ENCODE data around the gene GSDMA. TPM values are rescaled to one million over a fixed set of nuclear protein-coding genes. Genes with fewer than 3 reads are reported as not detected.
A peak's percentile ranks its signal among the peaks of the same experiment; 100 is the strongest.

Gene GSDMA
- total RNA-seq, 2 experiments from 2014 or later = 0.14 TPM; not detected in 1

DNA sequence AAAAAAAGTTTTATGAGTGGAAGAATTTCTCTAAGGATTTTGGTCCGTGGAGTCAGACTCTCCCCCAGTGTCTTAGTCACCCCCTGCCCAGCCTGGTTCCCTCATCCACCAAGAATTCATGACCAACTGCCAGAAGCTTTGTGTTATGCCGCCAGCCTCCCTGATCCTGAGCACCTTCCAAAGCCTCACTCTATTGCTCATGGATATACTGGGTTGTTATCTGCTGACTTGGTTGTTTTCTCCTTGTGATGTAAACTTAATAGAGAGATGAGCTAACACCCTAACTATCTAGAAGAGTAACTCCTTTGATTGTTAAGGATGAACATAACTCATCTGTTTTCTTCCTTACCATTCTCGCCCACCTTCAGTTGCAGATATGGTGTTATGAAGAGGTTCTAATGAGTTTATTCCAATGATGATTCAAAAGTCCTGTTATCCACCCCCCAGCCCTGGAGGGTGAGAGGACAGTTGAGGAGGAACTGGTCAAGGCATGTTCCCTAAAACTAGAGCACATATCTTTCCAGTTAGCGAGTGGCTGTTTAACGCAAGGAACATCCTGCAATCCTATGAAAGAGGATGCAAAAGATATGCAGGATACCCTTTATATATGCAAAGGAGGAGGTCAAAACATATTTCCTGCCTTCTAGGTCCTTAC, 16.3 kb downstream of the GSDMA start:
- DNase-seq (no peak), ATAC-seq (ENCODE audit: poor library complexity) (no peak)
- TF ChIP-seq, protein P1, sequence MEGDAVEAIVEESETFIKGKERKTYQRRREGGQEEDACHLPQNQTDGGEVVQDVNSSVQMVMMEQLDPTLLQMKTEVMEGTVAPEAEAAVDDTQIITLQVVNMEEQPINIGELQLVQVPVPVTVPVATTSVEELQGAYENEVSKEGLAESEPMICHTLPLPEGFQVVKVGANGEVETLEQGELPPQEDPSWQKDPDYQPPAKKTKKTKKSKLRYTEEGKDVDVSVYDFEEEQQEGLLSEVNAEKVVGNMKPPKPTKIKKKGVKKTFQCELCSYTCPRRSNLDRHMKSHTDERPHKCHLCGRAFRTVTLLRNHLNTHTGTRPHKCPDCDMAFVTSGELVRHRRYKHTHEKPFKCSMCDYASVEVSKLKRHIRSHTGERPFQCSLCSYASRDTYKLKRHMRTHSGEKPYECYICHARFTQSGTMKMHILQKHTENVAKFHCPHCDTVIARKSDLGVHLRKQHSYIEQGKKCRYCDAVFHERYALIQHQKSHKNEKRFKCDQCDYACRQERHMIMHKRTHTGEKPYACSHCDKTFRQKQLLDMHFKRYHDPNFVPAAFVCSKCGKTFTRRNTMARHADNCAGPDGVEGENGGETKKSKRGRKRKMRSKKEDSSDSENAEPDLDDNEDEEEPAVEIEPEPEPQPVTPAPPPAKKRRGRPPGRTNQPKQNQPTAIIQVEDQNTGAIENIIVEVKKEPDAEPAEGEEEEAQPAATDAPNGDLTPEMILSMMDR (IDR thresholded peaks at IDR 0.05) = no peak
- peaks cover 31% of the 10 kb centered on the region for H3K36me3 Mint-ChIP-seq (ENCODE audit: low read depth)
- ChIA-PET CTCF (interaction anchor here (0.5 to 4.9 kb wide), 6 partner anchors 21 to 790 kb away, joined by 3 to 55 read pairs (median 4); no protein-coding TSS in a partner anchor), POLR2A (interaction anchor here (1.5 to 2.0 kb wide), 5 partner anchors 20 to 160 kb away, joined by 6 to 34 read pairs (median 9); partner anchors contain the start of genes LRRC3C, NR1D1 and ORMDL3)
- H3K4me3 Mint-ChIP-seq = peak overlapping the region; percentile 7
- H3K4me1 Mint-ChIP-seq (ENCODE audit: low read depth) = peaks cover 36% of the 10 kb centered on the region
- no peak overlapping the region for H3K4me3 ChIP-seq (ENCODE audit: low read length)
- H3K27me3 Mint-ChIP-seq = peaks cover 2% of the 10 kb centered on the region
- intact Hi-C loops (cut with DNase I, micrococcal nuclease) = loop anchor here in 1 of 2 experiments (5.0 kb wide), 1 partner anchor 357 kb away; no protein-coding TSS in a partner anchor
- H3K4me1 ChIP-seq (ENCODE audit: insufficient read depth, low read length) = peaks cover 25% of the 10 kb centered on the region
- H3K9me3 ChIP-seq (ENCODE audit: control insufficient read depth in 1 of 2, insufficient read depth in 1 of 2, low read length in 2 of 2) = no peaks in the 10 kb centered on the region
- H3K27me3 ChIP-seq (ENCODE audit: control insufficient read depth in 1 of 2, insufficient read depth in 2 of 2, low read length in 2 of 2) = peaks cover 0 to 2% of the 10 kb centered on the region in 2 experiments
- peaks cover 4% of the 10 kb centered on the region for H3K36me3 ChIP-seq (ENCODE audit: insufficient read depth, low read length)
- no peak overlapping the region for H3K27ac ChIP-seq (ENCODE audit: low read depth in 1 of 2, low read length in 2 of 2)
- no peaks in the 10 kb centered on the region for H3K9me3 Mint-ChIP-seq
- H3K27ac Mint-ChIP-seq = no peak overlapping the region

DNA sequence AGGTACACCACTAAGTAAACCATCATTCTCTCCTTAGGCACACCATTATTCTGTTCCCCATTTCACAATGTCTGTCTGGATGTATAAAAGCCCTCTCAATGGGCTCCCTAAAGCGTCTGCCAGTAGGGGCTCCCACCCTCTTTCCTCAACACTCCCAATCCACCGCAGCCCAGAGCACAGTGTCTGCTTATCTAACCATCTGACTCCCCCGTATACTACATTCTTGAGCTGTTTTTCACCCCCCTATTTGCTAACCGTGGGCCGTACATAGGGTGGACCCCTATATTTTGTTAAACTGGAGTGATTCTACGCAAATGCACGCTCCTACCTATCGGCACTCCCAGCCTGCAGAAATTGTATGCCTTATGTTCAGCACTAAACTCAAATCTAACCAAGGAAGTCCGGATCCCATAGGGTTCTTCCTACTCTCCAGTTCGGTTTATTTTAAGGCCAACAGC, 17.1 kb downstream of the GSDMA start:
- Mint-ChIP-seq H3K9me3 (no peaks in the 10 kb centered on the region), H3K27ac (peak overlapping the region; percentile 95), H3K27me3 (no peaks in the 10 kb centered on the region), H3K4me1 (ENCODE audit: low read depth) (peaks cover 36% of the 10 kb centered on the region), H3K4me3 (peak overlapping the region; percentile 89), H3K36me3 (ENCODE audit: low read depth) (peaks cover 39% of the 10 kb centered on the region)
- intact Hi-C loops (cut with DNase I, micrococcal nuclease) = loop anchor here (1.0 to 10.0 kb wide), 13 partner anchors 16 to 435 kb away; partner anchors contain the start of genes LRRC3C (in 2 of the 2), ORMDL3 (in 2 of the 2) and STARD3 (in 1 of the 2)
- DNase-seq (peak in 5 of 14 experiments; percentile 4 to 62 (median 7)), ATAC-seq (ENCODE audit: poor library complexity) (peak; percentile 12)
- H3K4me1 ChIP-seq (ENCODE audit: insufficient read depth, low read length) = peaks cover 25% of the 10 kb centered on the region
- CTCF ChIA-PET = interaction anchor here (0.5 to 4.9 kb wide), 13 partner anchors 11 to 358 kb away, joined by 3 to 55 read pairs (median 6); partner anchors contain the start of genes GSDMA, MIEN1 and WIPF2
- TF ChIP-seq, protein P1 (IDR thresholded peaks at IDR 0.05) = no peak
- H3K27ac ChIP-seq (ENCODE audit: low read depth in 1 of 2, low read length in 2 of 2) = peak overlapping the region; percentile 67 to 69
- H3K4me3 ChIP-seq (ENCODE audit: low read length) = peak overlapping the region; percentile 96
- H3K9me3 ChIP-seq (ENCODE audit: control insufficient read depth in 1 of 2, insufficient read depth in 1 of 2, low read length in 2 of 2) = no peaks in the 10 kb centered on the region
- H3K36me3 ChIP-seq (ENCODE audit: insufficient read depth, low read length) = peaks cover 12% of the 10 kb centered on the region
- POLR2A ChIA-PET = interaction anchor here (0.6 to 3.1 kb wide), 45 partner anchors 11 to 1181 kb away, joined by 3 to 46 read pairs (median 5); partner anchors contain the start of genes CASC3, CDK12, GSDMA and IKZF3
- no peaks in the 10 kb centered on the region for H3K27me3 ChIP-seq (ENCODE audit: control insufficient read depth in 1 of 2, insufficient read depth in 2 of 2, low read length in 2 of 2)

DNA sequence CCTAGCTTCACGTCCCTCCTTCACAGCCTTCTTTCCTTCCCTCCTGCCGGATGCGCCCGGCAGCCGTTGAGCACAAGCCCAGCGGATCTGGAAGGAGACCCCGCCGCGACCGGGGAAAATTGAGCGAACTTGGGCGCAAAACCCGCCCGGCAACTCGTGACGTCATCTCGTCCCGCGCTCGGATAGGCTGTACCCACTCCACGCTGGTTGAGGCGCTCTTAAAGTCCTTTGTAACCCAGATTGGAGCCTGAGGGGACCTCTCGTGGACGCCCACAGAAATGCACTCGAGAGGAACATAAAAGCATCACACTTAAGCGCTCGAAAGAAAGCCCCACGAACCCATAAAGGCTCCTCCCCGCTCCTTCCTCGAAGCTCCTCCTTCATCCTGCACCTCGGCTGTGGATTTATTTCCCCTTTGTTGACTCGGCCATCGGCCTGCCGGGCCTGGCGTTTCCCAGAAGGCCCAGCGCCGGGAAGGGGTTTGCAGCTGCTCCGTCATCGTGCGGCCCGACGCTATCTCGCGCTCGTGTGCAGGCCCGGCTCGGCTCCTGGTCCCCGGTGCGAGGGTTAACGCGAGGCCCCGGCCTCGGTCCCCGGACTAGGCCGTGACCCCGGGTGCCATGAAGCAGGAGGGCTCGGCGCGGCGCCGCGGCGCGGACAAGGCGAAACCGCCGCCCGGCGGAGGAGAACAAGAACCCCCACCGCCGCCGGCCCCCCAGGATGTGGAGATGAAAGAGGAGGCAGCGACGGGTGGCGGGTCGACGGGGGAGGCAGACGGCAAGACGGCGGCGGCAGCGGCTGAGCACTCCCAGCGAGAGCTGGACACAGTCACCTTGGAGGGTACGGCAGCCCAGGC, 17.8 kb downstream of the GSDMA start, which contains the start of gene PSMD3:
PSMD3 (plus strand) TSS at position 457 of the 856 bp plus-strand sequence; CDS start at position 621, 164 bp downstream.
- peak within 1 kb of the TSS; percentile 96 for H3K4me3 ChIP-seq (ENCODE audit: low read length)
- no peaks in the 10 kb centered on the region for H3K9me3 ChIP-seq (ENCODE audit: control insufficient read depth in 1 of 2, insufficient read depth in 1 of 2, low read length in 2 of 2)
- Mint-ChIP-seq H3K27me3 (no peaks in the 10 kb centered on the region), H3K4me3 (peak within 1 kb of the TSS; percentile 89), H3K27ac (peak within 1 kb of the TSS; percentile 95), H3K9me3 (no peaks in the 10 kb centered on the region), H3K36me3 (ENCODE audit: low read depth) (peaks cover 46% of the 10 kb centered on the region), H3K4me1 (ENCODE audit: low read depth) (peaks cover 39% of the 10 kb centered on the region)
- ChIA-PET POLR2A (interaction anchor here (0.6 to 3.1 kb wide), 47 partner anchors 10 to 1182 kb away, joined by 3 to 46 read pairs (median 5); partner anchors contain the start of genes CASC3, CDK12, GSDMA and IKZF3), CTCF (interaction anchor here (0.6 to 4.9 kb wide), 20 partner anchors 11 to 828 kb away, joined by 3 to 55 read pairs (median 4); partner anchors contain the start of genes GSDMA, IKZF3, MIEN1 and WIPF2)
- ATAC-seq (ENCODE audit: poor library complexity) (peak; percentile 94), DNase-seq (peak; percentile 95 to 100 (median 98))
- H3K27me3 ChIP-seq (ENCODE audit: control insufficient read depth in 1 of 2, insufficient read depth in 2 of 2, low read length in 2 of 2) = no peaks in the 10 kb centered on the region
- peak within 1 kb of the TSS; percentile 89 to 97 for H3K27ac ChIP-seq (ENCODE audit: low read depth in 1 of 2, low read length in 2 of 2)
- TF ChIP-seq, protein P1 (IDR thresholded peaks at IDR 0.05) = peak; percentile 70
- peaks cover 25% of the 10 kb centered on the region for H3K4me1 ChIP-seq (ENCODE audit: insufficient read depth, low read length)
- intact Hi-C loops (cut with DNase I, micrococcal nuclease) = loop anchor here (1.0 to 10.0 kb wide), 12 partner anchors 16 to 436 kb away; partner anchors contain the start of genes LRRC3C (in 2 of the 2), ORMDL3 (in 2 of the 2) and STARD3 (in 1 of the 2)
- peaks cover 19% of the 10 kb centered on the region for H3K36me3 ChIP-seq (ENCODE audit: insufficient read depth, low read length)

Measured in CD4-positive, alpha-beta T cell (primary cell).